GM21528 (cell line): ENCODE measurements around the gene ATP9B.
A peak's percentile ranks its signal among the peaks of the same experiment; 100 is the strongest.
"Not testable (repeated sequence)": the region's sequence is repeated elsewhere in the genome, so short reads cannot be mapped to it uniquely, and the experiment has no call there.

Source experiments
- ATAC-seq: cut with Tn5 transposase; IDR thresholded peaks from one replicate; pipeline ENCODE4 v1.9.1; 2021; ENCODE audit warnings: mild to moderate bottlenecking, moderate library complexity; ENCODE audit not compliant: unreplicated experiment, low FRiP score

The ATP9B gene

DNA sequence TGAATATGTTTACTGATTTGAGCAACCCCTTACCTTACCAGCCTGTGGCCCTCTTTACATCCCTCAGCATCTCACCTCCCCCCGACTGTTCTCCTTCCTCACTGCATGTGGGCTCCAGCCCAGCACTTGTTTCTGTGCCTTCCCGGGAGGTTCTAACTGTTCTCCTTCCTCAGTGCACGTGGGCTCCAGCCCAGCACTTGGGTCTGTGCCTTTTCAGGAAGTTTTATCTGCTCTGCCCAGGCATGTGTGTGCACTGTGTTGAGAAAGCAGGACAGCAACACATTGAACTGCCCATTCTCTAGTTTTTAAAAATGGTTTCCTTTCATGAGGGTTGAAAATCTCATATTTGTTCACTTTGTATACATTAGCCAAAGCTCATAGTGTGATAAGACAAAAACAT is 158.4 kb downstream of the ATP9B start:
- no peak for ATAC-seq

DNA sequence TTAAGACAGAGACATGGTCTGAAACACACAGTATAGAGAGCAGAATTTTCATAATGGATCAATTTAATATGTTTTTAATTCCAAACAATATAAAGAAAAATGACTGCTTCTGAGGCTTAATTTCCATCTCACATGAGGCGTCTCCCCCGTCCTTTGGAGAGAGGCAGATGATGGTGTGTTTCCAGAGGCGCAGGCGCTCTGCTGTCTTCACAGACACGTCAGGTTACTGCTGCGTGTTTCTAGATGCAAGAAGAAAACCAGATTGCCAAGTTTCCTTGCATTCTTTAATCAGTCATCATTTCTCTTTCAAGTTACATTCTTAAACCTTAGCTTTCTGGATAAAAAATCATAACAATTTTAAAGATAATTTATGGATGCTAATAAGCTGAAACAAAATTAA is 160.2 kb downstream of the ATP9B start:
- ATAC-seq = no peak

DNA sequence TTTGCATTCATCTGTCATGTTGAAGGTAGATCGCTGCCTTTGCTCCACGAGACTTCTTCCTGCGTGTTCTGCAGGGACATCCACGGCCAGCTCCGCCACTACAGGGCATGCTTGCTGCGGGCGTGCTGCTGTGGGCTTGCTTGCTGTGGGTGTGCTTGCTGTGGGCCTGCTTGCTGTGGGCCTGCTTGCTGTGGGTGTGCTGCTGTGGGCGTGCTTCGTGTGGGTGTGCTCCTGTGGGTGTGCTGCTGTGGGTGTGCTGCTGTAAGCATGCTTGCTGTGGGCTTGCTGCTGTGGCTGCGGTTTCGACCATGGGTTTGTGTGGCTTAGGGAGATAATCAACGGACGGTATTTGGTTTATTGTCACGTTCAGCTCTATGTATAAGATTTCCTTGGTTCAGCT is 165.2 kb downstream of the ATP9B start:
- no peak for ATAC-seq

DNA sequence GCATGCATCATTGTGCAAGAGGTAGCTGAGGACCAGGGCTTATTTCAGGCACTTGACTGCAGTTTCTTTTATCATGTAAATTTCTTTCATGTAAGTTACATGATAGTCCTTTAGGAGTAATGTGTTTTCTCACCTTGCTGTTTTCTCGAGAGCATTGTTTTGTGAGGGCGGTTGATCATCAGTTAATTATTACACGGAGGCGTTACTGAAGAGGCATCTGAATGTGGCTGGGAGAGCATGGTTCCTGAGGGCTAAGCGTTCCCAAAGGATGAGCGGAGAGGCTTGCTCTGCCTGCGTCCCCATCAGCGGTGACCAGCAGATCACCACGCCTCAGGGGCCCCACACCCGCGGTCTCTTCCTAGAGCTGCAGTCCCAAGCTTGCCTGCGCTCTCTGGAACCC is 170.4 kb downstream of the ATP9B start:
- no peak for ATAC-seq

DNA sequence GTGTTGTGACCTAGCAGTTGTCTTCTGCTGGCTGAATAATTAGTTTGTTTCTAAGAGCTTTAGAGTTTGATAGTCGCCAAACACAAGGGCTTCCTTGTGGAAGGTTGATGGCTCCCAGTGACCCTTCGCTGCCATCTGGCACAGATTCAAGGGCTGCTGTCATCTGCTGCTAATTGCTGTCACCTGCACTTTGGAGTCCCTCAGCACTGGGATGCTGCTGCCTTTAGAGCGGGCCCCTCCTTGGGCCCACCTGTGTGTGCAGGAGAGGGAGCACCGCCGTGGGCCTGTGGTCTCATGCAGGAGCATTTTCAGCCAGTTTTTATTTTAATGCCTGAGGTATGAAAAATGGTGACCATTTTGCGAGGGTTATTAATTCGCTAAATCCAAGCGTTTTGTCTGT is 172.6 kb downstream of the ATP9B start:
- no peak for ATAC-seq

DNA sequence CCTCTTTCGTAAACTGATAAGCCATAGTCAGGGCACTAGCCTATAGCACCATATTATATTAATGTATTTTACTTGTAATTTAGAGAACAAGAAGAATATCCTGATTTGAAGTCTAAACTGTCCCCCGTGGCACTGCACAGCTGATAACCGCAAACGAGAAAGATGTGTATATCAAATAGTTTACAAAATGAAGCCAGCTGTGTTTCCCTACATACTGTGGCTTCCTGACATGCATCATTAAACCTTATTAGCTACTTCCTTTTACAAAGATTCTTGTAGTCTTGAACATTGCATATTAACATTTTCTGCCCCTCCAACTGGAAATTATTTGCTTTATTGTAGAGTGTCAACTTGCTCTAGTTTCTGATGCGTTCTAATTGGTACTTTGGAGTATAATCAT is 173.1 kb downstream of the ATP9B start:
- ATAC-seq = no peak

DNA sequence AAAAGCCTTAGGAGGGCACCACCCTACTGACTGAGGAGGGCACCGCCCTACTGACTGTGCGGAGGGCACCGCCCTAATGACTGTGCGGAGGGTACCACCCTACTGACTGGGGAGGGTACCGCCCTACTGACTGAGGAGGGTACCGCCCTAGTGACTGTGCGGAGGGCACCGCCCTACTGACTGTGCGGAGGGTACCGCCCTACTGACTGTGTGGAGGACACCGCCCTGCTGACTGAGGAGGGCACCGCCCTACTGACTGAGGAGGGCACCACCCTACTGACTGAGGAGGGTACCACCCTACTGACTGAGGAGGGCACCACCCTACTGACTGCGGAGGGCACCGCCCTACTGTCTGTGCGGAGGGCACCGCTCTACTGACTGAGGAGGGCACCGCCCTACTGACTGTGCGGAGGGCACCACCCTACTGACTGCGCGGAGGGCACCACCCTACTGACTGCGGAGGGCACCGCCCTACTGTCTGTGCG is 176.4 kb downstream of the ATP9B start:
- no peak for ATAC-seq

DNA sequence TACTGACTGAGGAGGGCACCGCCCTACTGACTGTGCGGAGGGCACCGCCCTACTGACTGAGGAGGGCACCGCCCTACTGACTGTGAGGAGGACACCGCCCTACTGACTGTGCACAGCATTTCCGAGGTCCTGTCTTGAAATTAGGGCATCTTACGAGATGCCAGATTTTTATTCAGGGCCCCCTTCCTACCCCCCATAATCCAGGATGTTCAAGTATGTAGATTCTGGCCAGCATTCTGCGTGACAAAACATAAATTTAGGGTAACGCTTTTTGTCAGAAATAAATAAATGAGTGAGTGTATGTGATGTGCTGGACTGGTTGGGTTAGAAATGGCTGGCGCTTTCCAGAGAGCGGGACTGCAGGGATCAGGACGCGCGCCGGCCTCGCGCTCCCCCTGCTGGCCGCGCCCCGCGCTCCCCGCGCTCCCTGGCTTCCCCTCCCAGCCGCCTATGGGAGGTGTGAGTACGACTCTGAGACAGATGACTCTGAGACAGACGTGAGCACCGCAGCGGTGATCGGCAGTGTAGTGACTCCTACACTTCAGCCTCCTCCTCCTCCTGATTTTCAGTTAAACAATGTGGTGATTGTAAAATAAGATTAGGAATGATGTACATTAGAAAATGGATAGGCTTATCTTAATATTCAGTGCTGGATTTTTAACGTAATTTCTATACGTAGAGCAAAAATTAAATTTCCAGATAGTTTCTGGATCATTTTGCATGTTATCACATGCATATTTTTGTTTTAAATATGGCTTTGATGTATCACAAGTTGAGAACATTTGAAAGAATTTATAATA is 177.3 kb downstream of the ATP9B start:
- peak; percentile 94 for ATAC-seq

DNA sequence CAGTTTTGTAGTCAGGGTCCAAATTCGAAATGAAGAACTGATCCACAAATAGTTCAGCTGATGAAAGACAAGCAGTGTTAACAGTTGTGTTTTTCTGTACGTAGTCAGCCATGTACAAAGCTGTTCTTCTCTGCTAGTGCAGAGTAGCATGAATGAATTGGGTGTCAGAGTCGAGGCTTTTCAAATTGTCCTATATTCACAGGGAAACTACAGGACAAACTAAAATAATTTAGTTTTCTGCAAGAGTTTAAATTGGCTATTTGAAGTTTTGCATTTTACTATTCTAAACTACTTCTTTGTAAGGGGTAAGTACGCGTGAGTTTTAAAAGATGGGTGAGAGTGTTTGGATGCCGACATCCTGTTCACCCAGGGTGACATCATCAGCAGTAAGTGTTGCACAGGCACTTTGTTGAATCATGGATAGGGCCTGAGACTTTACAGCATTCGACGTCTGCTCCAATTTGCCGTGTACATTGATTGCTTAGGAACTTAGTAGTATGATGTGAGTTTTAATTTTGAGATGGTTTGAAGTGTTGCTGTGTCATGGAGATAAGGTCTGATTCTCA is 179.4 kb downstream of the ATP9B start:
- ATAC-seq = no peak

DNA sequence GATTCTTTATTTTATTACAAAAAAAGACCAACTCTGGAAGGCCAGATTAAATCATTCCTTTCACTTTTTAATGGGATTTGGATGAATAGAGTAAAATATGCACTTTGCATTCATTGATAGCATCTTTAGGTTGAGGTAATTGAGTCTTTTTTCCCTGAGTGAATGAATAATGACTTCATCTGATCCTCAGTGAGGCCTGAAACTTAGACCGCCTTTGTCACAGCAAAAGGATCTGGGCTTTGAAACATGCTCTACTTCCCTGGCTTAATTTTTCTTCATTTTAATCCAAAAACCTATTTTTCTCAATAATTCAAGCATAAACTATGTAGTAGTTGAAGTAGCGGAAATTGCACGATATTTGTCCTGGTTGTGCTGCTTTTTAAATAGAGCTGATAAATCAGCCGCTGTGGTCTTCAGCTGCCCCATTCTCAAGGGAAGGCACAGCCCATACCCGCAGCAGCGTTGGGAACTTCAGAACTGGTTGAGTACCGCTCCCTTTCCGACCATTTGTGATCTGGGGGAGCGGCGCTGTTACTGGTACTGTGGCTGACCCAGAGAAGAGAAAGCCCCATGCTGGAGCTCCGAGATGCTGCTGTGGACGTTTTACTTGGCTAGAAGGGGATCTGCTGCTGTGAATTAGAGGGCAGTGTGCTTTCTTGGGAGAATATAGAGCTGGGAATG is 181.2 kb downstream of the ATP9B start:
- no peak for ATAC-seq

DNA sequence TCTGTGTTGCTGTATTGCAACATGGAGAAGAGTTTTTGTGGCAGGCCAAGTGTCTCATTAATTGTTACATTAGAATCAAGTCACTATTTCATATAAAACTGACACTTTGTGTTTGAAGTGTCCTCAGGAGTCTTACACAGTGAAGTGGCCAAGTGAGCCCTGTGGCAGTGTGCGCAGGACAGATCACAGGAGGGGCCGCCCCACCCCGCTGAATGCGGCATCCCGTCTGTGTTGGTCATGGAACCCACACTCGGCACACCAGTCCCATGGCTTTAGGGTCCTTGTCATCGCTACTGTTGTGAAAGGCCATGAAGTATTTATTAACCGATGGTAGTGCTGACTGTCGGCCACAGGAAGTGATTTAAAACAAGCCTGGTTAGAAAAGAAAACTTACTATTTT is 181.8 kb downstream of the ATP9B start:
- ATAC-seq = no peak

DNA sequence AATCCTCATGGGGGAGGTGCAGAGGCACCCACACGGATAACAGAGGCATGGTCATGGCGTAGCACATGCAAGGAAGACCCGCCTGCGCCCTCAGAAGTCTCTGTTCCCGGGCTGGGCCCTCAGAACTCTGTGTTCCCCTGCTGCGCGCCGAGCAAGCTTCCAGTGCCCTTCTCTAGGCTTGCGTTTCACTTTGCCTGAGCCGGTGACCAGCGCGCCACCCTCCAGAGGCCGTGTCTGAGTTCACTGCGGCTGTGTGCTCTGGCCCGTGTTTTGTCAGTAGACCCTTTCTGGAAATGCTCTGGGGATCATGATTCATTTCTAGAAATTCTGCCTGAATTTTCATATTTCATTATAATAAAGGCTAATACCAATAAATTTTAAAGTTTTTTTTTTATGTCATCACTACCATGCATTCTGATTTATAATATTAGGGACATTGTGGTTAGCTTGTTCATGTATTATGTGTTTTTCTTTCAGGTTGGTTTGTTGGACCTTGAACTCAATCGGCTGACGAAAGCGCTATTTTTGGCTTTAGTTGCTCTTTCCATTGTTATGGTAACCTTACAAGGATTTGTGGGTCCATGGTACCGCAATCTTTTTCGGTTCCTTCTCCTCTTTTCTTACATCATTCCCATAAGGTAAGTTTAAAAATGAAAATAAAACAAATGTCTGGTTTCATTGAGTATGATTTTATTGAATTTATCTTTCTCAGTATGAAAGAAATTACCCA is 183.9 kb downstream of the ATP9B start:
- ATAC-seq = no peak

DNA sequence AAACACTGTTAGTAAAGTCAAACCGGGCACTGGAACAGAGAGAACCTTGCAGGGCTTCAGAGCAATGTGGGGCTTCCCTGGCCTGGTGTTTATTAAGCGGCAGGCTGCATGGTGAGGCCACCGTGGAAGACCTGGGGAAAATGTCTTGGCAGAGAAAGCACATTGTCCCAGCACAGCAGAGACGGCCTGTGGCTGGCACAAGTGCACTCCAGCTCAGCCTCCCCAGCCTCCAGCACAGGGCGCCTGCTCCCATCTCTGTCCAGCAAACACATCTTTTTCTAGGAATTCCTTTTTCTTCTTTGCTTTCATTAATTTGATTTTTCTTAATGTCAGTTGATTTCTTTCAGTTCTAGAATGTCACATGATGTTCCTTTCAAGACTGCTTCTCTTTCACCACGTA is 188.3 kb downstream of the ATP9B start:
- no peak for ATAC-seq

DNA sequence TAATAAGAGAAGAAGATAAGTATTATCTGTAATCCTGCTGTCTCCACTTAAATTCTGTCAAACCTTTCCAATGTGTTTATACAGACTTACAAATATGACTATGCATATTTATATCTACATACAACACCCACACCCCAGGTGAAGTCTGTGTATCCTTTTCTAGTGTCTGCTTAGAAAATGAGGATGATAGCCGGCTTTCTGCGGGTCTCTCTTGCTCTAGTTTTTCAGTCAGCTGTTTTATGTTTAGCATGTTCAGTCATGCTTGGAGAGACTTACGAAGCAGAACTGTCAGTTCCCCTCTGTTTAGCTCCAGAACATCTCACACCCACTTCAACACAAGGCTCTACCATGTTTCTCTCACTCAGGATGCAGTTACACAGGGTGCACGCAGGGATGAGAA is 189.3 kb downstream of the ATP9B start:
- no peak for ATAC-seq

DNA sequence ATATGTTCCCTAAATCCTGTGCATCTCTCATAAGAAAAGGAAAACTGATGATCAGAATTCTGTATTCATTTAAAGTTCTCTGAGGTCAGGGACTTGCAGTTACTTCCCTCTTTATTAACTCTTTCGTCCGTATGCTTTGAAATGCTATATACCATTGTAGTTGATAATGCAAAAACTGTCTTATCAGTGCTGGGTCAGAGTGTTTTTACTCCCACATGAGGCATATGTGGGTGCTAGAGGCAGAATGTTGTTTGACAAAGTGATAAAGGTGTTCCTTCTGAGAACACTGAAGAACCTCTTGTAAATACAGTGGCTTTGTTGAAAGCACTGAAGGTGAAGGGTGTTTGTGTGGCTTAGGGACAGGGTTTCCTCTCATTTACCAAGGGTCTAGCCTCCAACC is 190.0 kb downstream of the ATP9B start:
- ATAC-seq = no peak

DNA sequence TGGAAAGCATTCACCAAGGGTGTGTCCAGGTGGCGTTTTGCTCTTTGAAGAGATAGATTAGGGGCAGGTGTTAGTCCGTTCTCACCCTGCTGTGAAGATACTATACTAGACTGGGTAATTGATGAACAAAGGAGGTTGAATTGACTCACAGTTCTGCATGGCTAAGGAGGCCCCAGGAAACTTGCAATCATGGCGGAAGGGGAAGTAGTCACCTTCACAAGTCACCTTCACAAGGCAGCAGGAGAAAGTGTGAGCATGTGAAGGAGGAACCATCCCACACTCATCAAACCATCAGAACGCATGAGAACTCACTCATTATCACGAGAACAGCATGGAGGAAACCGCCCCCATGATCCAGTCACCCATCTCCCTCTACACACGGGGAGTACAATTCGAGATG is 190.8 kb downstream of the ATP9B start:
- ATAC-seq = no peak

DNA sequence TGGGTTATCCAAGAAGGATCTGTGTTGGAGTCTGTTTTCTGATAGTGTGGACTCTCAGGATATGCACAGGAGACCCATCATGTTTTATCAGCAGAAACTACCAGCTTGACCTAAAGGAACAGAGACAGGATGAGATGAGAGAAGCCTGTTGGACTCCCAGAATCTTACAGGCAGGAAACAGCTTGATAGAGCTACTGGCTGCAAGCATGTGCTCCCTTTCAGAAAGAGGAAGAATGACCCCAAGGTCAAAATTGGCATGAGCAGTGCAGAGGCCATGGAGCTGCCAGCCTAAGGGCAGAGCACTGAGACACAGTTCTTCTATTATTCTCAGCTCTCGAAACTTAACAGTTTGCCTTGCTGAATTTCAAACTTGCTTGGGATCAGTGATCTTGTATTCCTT is 191.3 kb downstream of the ATP9B start:
- no peak for ATAC-seq

DNA sequence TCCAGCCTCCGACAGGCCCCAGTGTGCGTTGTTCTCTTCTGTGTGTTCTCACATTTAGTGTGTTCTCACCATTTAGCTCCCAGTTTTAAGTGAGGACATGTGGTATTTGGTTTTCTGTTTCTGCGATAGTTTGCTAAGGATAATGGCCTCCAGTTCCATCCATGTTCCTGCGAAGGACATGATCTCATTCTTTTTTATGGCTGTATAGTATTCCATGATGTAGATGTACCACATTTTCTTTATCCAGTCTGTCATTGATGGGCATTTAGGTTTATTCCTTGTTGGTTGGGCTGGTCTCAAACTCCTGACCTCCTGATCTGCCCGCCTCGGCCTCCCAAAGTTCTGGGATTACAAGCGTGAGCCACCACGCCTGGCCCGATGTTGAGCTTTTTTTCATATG is 195.9 kb downstream of the ATP9B start:
- ATAC-seq = not testable (repeated sequence)

DNA sequence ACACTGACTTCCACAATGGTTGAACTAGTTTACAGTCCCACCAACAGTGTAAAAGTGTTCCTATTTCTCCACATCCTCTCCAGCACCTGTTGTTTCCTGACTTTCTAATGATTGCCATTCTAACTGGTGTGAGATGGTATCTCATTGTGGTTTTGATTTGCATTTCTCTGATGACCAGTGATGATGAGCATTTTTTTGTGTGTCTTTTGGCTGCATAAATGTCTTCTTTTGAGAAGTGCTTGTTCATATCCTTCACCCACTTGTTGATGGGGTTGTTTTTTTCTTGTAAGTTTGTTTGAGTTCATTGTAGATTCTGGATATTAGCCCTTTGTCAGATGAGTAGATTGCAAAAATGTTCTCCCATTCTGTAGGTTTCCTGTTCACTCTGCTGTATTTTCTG is 202.6 kb downstream of the ATP9B start:
- not testable (repeated sequence) for ATAC-seq

DNA sequence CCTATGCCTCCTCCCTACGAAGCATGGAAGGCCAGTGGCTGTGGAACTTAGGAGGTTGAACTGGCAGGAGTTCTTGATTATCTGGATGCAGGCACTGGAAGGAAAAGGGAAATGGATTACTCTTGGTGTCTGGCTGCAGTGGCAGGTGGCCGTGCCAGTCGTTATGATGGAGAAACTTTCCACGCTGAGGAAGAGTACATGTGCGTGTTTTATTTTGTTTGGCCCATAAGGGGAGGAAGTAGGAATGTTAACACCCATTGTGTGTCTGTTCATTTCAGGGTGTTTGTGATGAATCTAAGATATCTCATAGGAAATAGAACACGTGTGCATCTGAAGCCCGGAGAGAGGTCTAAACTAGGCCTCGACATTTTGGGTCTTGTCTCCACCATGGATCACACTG is 203.7 kb downstream of the ATP9B start:
- ATAC-seq = no peak

DNA sequence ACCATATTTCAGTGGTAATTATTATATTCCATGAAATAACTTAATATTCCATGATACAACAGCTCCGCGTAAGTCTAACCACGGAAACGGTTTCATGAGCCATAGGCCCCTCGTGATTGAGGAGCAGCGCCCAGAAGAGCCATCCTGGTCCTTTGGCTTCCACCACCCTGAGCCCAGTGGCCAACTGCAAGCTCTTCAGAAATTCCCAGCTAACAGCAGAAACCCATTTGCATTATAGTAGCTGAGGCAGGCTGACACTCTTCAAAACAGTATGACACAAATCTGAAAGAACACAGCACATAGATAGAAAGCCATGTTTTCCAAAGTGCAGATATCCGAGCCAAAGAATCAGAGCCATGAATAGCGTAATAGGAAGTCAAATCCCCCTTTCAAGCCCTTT is 205.6 kb downstream of the ATP9B start:
- ATAC-seq = no peak
